Gastrocnemius medialis (tissue), 4 donors: ENCODE measurements around the gene ATOH8. TPM values are rescaled to one million over a fixed set of nuclear protein-coding genes. Genes with fewer than 3 reads are reported as not detected.

Experiments
- ATAC-seq, 2 donors: fragments of 150-250 bp; one replicate each; pipeline ENCODE4 v1.9.1; 2016
- DNase-seq, 2 donors: peaks; one replicate each; pipeline ENCODE4 v3.0.0-alpha.2; 2019
- H3K27ac ChIP-seq, 4 donors: fragments of 200-600 bp; sonication (generic); 1 replicate in 1 of 4; 2 replicates in 3 of 4; pipeline ENCODE4 v1.5.1; 2016 to 2018; ENCODE audit warnings: mild to moderate bottlenecking in 2 of 4, moderate library complexity in 1 of 4
- H3K27me3 ChIP-seq, 3 donors: fragments of 200-600 bp; sonication (generic) in 2 of 3; 1 replicate in 1 of 3; 2 replicates in 2 of 3; pipeline versions ENCODE4 v1.5.1 to v1.6.0; 2016 to 2019; ENCODE audit warnings: mild to moderate bottlenecking in 1 of 3, moderate library complexity in 1 of 3
- H3K36me3 ChIP-seq, 2 donors: fragments of 200-600 bp; sonication (generic) in 1 of 2; one replicate each; pipeline ENCODE4 v1.5.1; 2017 to 2018
- H3K4me1 ChIP-seq, 2 donors: fragments of 200-600 bp; sonication (generic) in 1 of 2; one replicate each; pipeline ENCODE4 v1.5.1; 2016 to 2017; ENCODE audit warnings: mild to moderate bottlenecking in 2 of 2
- H3K4me3 ChIP-seq, 4 donors: fragments of 200-600 bp; sonication (generic) in 3 of 4; 1 replicate in 1 of 4; 2 replicates in 3 of 4; pipeline ENCODE4 v1.5.1; 2016 to 2019; ENCODE audit warnings: mild to moderate bottlenecking in 2 of 4
- H3K9me3 ChIP-seq, 3 donors: fragments of 200-600 bp; sonication (generic) in 2 of 3; 1 replicate in 1 of 3; 2 replicates in 2 of 3; pipeline ENCODE4 v1.5.1; 2016 to 2019
- POLR2A ChIP-seq, 2 donors: fragments of 450-650 bp; IDR thresholded peaks; one replicate each; pipeline ENCODE4 v1.6.1; 2017; ENCODE audit warnings: antibody characterized with exemption in 2 of 2, mild to moderate bottlenecking in 2 of 2, moderate library complexity in 2 of 2
- in situ Hi-C, 4 donors: fragments of 200-750 bp; cut with MboI; loops; one replicate each; pipeline versions ENCODE4 v1.15.0 to v1.8.0; 2017; ENCODE audit warnings: low sequenced_read_pairs in 4 of 4
- intact Hi-C: fragments of 100-400 bp; cut with DNase I; formaldehyde crosslinking; loops from one replicate; pipeline ENCODE4 v1.15.1; 2023; ENCODE audit warnings: low total_unique reads
- microRNA-seq, 2 donors: library from miRNA; unstranded; fragments of <30 nt; microRNA quantifications; one replicate each; pipeline ENCODE4, GENCODE V29; 2016; ENCODE audit warnings: borderline replicate concordance in 2 of 2
- total RNA-seq, 4 donors: library from RNA; depleted of rRNA; stranded (reverse); fragments of >200 nt; gene quantifications; one replicate each; pipeline versions ENCODE4 v1.1.0 to v1.2.3, GENCODE V29; 2016
- TF ChIP-seq, protein P1 (sequence below), 5 experiments: fragments of 450-650 bp in 3 of 5; fragments of 200-600 bp in 2 of 5; sonication (generic) in 2 of 5; IDR thresholded peaks in 4 of 5; conservative IDR thresholded peaks in 1 of 5; 1 replicate in 4 of 5; 2 replicates in 1 of 5; pipeline ENCODE4 v1.5.1; 2016 to 2019; ENCODE audit warnings: antibody characterized with exemption in 5 of 5, mild to moderate bottlenecking in 3 of 5, moderate library complexity in 3 of 5

Gene ATOH8
- total RNA-seq, 4 donors from 2014 or later, result 122 to 266 (median 150) TPM

DNA sequence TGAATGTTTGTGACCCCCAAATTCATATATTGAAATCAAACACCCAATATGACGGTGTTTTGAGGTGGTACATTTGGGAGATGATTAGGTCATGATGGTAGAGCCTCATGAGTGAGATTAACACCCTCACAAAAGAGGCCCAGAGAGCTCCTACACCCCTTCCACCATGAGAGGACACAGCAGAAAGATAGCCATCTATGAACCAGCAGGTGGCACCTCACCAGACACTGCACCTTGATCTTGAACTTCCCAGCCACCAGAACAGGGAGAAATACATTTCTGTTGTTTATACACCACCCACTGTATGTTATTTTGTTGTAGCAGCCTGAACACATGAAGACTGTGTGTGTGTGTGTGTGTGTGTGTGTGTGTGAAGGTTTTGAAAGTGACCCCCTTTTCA, 76.9 kb downstream of the ATOH8 start:
- H3K4me1 ChIP-seq, result peaks cover 4 to 7% of the 10 kb centered on the region in 2 donors
- no peak for DNase-seq
- in situ Hi-C loops (no loop called here), intact Hi-C loops (no loop called here)
- no peaks in the 10 kb centered on the region for H3K27me3 ChIP-seq
- no peak overlapping the region for H3K4me3 ChIP-seq
- no peak for TF ChIP-seq POLR2A (IDR thresholded peaks at IDR 0.05)
- TF ChIP-seq, protein P1, sequence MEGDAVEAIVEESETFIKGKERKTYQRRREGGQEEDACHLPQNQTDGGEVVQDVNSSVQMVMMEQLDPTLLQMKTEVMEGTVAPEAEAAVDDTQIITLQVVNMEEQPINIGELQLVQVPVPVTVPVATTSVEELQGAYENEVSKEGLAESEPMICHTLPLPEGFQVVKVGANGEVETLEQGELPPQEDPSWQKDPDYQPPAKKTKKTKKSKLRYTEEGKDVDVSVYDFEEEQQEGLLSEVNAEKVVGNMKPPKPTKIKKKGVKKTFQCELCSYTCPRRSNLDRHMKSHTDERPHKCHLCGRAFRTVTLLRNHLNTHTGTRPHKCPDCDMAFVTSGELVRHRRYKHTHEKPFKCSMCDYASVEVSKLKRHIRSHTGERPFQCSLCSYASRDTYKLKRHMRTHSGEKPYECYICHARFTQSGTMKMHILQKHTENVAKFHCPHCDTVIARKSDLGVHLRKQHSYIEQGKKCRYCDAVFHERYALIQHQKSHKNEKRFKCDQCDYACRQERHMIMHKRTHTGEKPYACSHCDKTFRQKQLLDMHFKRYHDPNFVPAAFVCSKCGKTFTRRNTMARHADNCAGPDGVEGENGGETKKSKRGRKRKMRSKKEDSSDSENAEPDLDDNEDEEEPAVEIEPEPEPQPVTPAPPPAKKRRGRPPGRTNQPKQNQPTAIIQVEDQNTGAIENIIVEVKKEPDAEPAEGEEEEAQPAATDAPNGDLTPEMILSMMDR (IDR thresholded peaks at IDR 0.05 in 4 of 5, conservative IDR thresholded peaks at IDR 0.05 in 1 of 5), result no peak
- no peak overlapping the region for H3K27ac ChIP-seq
- no peak for ATAC-seq
- no peaks in the 10 kb centered on the region for H3K36me3 ChIP-seq
- no peaks in the 10 kb centered on the region for H3K9me3 ChIP-seq

DNA sequence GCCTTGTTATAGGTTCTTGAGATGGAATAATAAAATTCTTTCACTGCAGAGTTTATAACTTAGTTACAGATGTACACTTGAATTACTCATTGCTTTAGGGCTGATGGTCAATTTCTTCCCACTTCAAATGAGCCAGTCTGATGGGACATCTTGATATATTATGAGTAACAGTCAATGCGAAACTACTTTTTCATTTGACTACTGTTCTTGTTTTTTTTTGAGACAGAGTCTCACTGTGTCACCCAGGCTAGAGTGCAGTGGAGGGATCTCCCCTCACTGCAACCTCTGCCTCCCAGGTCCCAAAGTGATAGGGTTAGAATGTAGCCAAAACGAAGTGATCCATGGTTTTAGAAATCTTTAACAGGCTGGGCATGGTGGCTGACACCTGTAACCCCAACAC, 77.9 kb downstream of the ATOH8 start:
- peaks cover 4 to 7% of the 10 kb centered on the region in 2 donors for H3K4me1 ChIP-seq
- no peak overlapping the region for H3K27ac ChIP-seq
- ATAC-seq (no peak), DNase-seq (no peak)
- no peak overlapping the region for H3K4me3 ChIP-seq
- H3K9me3 ChIP-seq, result no peaks in the 10 kb centered on the region
- H3K27me3 ChIP-seq, result no peaks in the 10 kb centered on the region
- no peak for TF ChIP-seq POLR2A (IDR thresholded peaks at IDR 0.05)
- TF ChIP-seq, protein P1 (IDR thresholded peaks at IDR 0.05 in 4 of 5, conservative IDR thresholded peaks at IDR 0.05 in 1 of 5), result no peak
- in situ Hi-C loops (no loop called here), intact Hi-C loops (no loop called here)
- no peaks in the 10 kb centered on the region for H3K36me3 ChIP-seq

DNA sequence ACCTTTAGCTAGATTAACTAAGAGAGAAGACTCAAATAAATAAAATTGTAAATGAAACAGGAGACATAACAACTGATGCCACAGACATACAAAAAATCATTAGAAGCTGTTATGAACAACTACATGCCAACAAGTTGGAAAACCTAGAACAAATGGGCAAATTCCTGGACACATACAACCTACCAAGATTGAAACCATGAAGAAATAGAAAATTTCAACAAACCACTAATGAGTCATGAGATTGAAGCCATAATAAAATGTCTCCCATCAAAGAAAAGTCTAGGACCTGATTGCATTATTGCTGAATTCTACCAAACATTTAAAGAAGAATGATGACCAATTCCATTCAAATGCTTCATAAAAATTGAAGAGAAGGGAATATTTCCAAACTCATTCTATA, 80.7 kb downstream of the ATOH8 start:
- no peak for TF ChIP-seq POLR2A (IDR thresholded peaks at IDR 0.05)
- TF ChIP-seq, protein P1 (IDR thresholded peaks at IDR 0.05 in 4 of 5, conservative IDR thresholded peaks at IDR 0.05 in 1 of 5), result no peak
- DNase-seq (no peak), ATAC-seq (no peak)
- peaks cover 0 to 7% of the 10 kb centered on the region in 2 donors for H3K36me3 ChIP-seq
- H3K27me3 ChIP-seq, result no peaks in the 10 kb centered on the region
- H3K4me3 ChIP-seq, result no peak overlapping the region
- H3K4me1 ChIP-seq, result no peaks in the 10 kb centered on the region
- no peaks in the 10 kb centered on the region for H3K9me3 ChIP-seq
- H3K27ac ChIP-seq, result no peak overlapping the region
- intact Hi-C loops, result no loop called here
- in situ Hi-C loops, result no loop called here

Small RNA genes within 50 kb of the gene (microRNA-seq; reads per million reads assigned to microRNA genes)
- 0 reads per million in 2 donors for gene MIR6071

Other genes starting within 250 kb of the ATOH8 start
- gene MAT2A, start 214.8 kb upstream of the ATOH8 start, total RNA-seq, result 100 to 1,000 TPM in 1 of 4 donors, 10 to 100 TPM in 3; 33.2 to 131 (median 56.0) TPM
- gene GGCX, start 192.5 kb upstream of the ATOH8 start, total RNA-seq, result 10 to 100 TPM; 18.3 to 33.1 (median 28.2) TPM
- gene VAMP8, start 176.4 kb upstream of the ATOH8 start, total RNA-seq, result 10 to 100 TPM in 1 of 4 donors, 1 to 10 TPM in 3; 5.3 to 12.1 (median 7.1) TPM
- gene VAMP5, start 169.6 kb upstream of the ATOH8 start, total RNA-seq, result 10 to 100 TPM; 19.9 to 47.0 (median 36.9) TPM
- gene RNF181, start 158.2 kb upstream of the ATOH8 start, total RNA-seq, result 100 to 1,000 TPM; 207 to 235 (median 215) TPM
- 100 to 1,000 TPM in 1 of 4 donors, 10 to 100 TPM in 3; 44.4 to 102 (median 80.7) TPM for gene TMEM150A, start 151.3 kb upstream of the ATOH8 start, total RNA-seq
- gene C2orf68, start 141.9 kb upstream of the ATOH8 start, total RNA-seq, result 10 to 100 TPM; 28.4 to 35.4 (median 32.3) TPM
- 100 to 1,000 TPM in 1 of 4 donors, 10 to 100 TPM in 3; 72.2 to 139 (median 92.1) TPM for gene USP39, start 137.8 kb upstream of the ATOH8 start, total RNA-seq
- gene SFTPB, start 85.8 kb upstream of the ATOH8 start, total RNA-seq, result not detected
- 10 to 100 TPM in 2 of 4 donors, 1 to 10 TPM in 2; 3.6 to 36.1 (median 12.0) TPM for gene GNLY, start 59.6 kb upstream of the ATOH8 start, total RNA-seq
- 10 to 100 TPM; 12.6 to 26.0 (median 21.8) TPM for gene ST3GAL5, start 135.0 kb downstream of the ATOH8 start, total RNA-seq